ENCODE results near the gene KCNC3. TPM values are rescaled to one million over a fixed set of nuclear protein-coding genes. Genes with fewer than 3 reads are reported as not detected.

The KCNC3 gene
- total and polyA plus RNA-seq, 2 donors (not counting 3 experiments of a cell fraction or from before 2014, with no cell fraction given): 0.22 to 0.91 TPM

- Histone ChIP-seq H3K27me3 (ENCODE audit: control insufficient read depth in 2 of 2, insufficient read depth in 2 of 2, low read length in 2 of 2) (peaks cover 11 to 14% of the 10 kb centered on the region in 2 experiments), H3K4me3 (replicated peaks in 1 of 3; ENCODE audit: insufficient read depth in 1 of 3, low read depth in 1 of 3, low read length in 3 of 3) (no peak overlapping the region), H3K9ac (replicated peaks; ENCODE audit: extremely low read depth, insufficient read depth, low read length) (no peak overlapping the region), H3K4me2 (ENCODE audit: insufficient read depth, low read length) (no peak overlapping the region), H3K36me3 (ENCODE audit: control insufficient read depth in 2 of 2, extremely low read depth in 1 of 2, insufficient read depth in 2 of 2, low read length in 2 of 2) (no peaks in the 10 kb centered on the region), H3K4me1 (ENCODE audit: control insufficient read depth, extremely low read depth, insufficient read depth, low read length) (peaks cover 3% of the 10 kb centered on the region), H3K9me1 (replicated peaks; ENCODE audit: control insufficient read depth, extremely low read depth, insufficient read depth, low read length) (no peaks in the 10 kb centered on the region), H3K79me2 (ENCODE audit: control insufficient read depth, insufficient read depth, low read length) (no peaks in the 10 kb centered on the region), H4K20me1 (replicated peaks; ENCODE audit: control insufficient read depth, extremely low read depth, insufficient read depth, low read length) (no peaks in the 10 kb centered on the region), H3K9me3 (replicated peaks; ENCODE audit: control insufficient read depth, insufficient read depth, low read length) (no peaks in the 10 kb centered on the region), H2AFZ (ENCODE audit: low read depth, low read length) (no peak overlapping the region), H3K27ac (ENCODE audit: insufficient read depth, low read depth, low read length) (no peak overlapping the region)
- dilution Hi-C loops (cut with MboI; ENCODE audit: extremely low pct_ligation_motif_present, low sequenced_read_pairs) (no loop called here), intact Hi-C loops (cut with micrococcal nuclease) (loop anchor here (5.0 kb wide), 1 partner anchor 322 kb away; no protein-coding TSS in a partner anchor)
- BruUV-seq (replicated peaks): no TSS peak
- ChIA-PET POLR2A (no interaction called here), CTCF (interaction anchor here (1.0 to 1.7 kb wide), 2 partner anchors 22 to 83 kb away, joined by 3 to 5 read pairs; no protein-coding TSS in a partner anchor)
- no peak for FAIRE-seq
- TF ChIP-seq EZH2 (IDR thresholded peaks at IDR 0.05; ENCODE audit: borderline replicate concordance, low read depth, low read length, severe bottlenecking): no peak
- TF ChIP-seq MYC (IDR thresholded peaks at IDR 0.05; ENCODE audit: low read depth, low read length): no peak
- no peak for TF ChIP-seq POLR2AphosphoS5 (IDR thresholded peaks at IDR 0.05; ENCODE audit: insufficient read depth, low read depth, low read length)
- no peak for TF ChIP-seq MAX (IDR thresholded peaks at IDR 0.05; ENCODE audit: insufficient read depth, insufficient read length)
- no peak for TF ChIP-seq FOS (IDR thresholded peaks at IDR 0.05; ENCODE audit: borderline replicate concordance, insufficient read depth, low read length)
- TF ChIP-seq POLR2A (IDR thresholded peaks at IDR 0.05; ENCODE audit: low read depth, low read length): no peak
- no peak for TF ChIP-seq GATA2 (IDR thresholded peaks at IDR 0.05; ENCODE audit: insufficient read depth, insufficient read length, low read depth, low read length)
- TF ChIP-seq CTCF (IDR thresholded peaks at IDR 0.05; ENCODE audit: extremely low read depth in 1 of 2, insufficient read depth in 1 of 2, low read depth in 1 of 2, low read length in 2 of 2): no peak
- no peak for TF ChIP-seq JUN (IDR thresholded peaks at IDR 0.05; ENCODE audit: borderline replicate concordance, insufficient read depth, insufficient read length, low read depth)
- DNase-seq (ENCODE audit: low read depth, low spot score): no peak
These were observed 5.7 kb upstream of the KCNC3 start for GRCh38 chr19:50334741-50335421.

All from endothelial cell of umbilical vein (primary cell).